ENCODE measurements around the gene RHOT2.

The RHOT2 gene

DNA sequence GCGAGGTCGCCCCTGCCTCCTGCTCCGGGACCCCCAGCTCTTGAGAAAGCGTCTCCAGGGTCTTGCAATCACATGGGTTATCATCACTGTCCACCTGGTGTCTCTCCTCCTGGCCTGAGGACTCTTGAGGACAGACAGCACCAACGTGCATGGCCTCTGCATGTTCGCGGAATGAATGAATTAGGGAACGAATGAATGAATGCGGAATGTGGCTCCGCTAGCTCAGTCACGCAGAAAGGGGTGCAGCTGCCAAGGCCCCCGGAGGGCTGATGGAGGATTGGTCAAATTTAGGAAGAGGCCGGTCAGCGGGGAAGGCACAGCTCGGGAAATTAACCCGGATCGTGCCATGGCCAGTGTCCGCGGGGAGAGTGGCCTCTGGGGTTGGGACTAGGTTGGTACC, 34.4 kb downstream of the RHOT2 start:
- no peak for DNase-seq

GRCh38 chr16:703406-703805, 35.5 kb downstream of the RHOT2 start:
- no peak for DNase-seq

DNA sequence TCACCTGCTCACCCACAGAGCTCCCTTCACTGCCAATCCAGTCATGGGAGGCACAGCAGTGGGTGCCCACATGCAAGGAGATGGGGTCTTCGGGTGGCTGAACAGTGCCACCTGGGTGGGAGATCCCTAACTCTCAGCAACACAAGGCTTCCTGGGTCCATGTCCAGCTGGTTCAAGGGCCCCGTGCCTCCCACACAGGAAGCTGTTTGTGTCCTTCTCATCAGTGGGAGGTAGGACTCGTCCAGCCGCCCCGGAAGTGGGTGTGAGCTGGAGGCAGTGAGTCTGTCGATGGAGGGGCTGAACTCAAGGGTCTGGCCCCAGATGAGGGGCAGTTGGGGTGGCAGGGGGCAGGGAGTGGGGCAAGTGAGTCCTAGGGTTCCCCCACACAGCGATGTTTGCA, 36.1 kb downstream of the RHOT2 start:
- no peak for DNase-seq

DNA sequence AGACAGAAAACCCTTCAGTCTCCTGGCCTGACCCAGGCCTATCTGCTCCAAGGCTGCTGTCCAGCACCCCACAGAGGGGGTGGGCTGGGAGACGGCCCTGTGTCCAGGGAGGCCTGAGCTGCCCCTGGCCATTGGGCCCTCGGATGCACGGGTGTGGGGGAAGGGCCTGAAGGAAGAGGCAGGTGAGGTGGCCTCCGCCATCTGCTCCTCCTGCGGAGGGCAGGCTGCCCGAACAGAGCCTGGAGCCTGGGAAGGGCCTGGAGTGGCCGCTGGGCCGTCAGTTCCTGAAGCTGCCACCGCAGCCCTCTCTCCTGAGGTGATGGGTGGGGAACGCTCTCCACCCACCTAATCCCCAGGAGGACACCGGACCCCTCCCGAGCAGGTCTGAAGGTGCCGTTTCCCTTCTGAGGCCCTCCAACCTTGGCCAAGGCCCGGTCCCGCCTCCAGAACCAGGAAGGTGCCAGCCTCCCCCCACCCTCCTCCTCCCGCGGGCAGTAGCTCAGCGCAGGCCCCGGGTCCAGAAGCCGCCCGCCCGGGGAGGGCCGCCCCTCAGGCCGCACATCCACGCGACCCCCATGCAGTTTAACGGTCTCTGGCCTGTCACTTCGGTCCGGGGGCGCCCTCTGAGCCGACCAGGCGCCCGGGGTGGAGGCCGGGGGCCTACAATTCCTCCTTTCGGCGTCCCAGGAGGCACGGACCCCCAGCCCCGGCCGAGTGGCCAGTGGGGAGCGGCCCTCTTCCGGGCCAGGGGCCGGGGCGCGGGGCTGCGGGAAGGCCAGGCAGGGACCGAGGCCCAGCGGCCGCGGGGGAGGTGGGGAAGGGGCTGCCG, 36.8 kb downstream of the RHOT2 start:
- no peak for DNase-seq

DNA sequence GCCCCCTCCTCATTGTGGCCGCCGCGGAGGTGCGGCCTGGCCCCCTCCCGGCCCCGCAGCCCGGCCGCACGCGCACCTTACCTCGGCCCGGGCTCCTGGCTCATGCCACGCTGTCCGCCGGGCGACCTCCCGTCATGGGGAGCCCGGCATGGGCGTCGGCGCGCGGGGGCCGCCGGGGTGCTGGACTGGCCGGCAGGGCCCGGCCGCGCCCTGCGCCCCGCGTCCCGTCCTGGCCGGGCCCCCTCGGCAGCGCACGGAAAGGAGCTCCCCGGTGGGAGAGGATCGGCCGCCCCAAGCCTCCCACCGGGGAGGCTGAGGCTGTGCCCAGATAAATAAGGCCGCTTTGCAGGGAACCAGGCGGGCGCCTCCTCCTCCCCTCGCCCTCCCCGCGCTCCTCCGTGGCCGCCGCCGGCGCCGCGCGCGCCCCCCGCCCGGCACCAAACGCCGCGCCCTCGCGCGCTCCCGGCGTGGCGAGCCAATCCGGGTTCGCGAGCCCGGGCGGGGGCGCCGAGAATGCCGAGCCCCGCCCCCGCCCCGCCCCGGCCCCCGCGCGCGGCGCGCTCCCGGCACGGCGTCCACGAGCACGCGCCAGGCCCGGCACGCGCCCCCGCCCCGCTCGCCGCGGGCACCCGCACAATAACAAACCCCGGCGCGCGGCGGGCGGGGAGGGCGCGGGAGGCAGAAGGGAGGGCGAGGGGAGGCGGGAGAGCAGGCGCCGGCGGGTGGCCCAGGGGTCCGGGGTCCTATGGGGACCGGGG, 37.7 kb downstream of the RHOT2 start, which contains the start of gene FBXL16:
Gene FBXL16 (minus strand): TSS at position 371 of the 758 bp plus-strand sequence. CDS start 8,396 bp downstream, outside the sequence.
- peak; percentile 60 for DNase-seq

- no peak for DNase-seq
Observed at GRCh38 chr16:706189-707061, 38.5 kb downstream of the RHOT2 start.

GRCh38 chr16:707062-707538, 39.2 kb downstream of the RHOT2 start:
- DNase-seq: no peak

GRCh38 chr16:708019-708418, 40.1 kb downstream of the RHOT2 start:
- no peak for DNase-seq

GRCh38 chr16:708959-709358, 41.0 kb downstream of the RHOT2 start:
- no peak for DNase-seq

DNA sequence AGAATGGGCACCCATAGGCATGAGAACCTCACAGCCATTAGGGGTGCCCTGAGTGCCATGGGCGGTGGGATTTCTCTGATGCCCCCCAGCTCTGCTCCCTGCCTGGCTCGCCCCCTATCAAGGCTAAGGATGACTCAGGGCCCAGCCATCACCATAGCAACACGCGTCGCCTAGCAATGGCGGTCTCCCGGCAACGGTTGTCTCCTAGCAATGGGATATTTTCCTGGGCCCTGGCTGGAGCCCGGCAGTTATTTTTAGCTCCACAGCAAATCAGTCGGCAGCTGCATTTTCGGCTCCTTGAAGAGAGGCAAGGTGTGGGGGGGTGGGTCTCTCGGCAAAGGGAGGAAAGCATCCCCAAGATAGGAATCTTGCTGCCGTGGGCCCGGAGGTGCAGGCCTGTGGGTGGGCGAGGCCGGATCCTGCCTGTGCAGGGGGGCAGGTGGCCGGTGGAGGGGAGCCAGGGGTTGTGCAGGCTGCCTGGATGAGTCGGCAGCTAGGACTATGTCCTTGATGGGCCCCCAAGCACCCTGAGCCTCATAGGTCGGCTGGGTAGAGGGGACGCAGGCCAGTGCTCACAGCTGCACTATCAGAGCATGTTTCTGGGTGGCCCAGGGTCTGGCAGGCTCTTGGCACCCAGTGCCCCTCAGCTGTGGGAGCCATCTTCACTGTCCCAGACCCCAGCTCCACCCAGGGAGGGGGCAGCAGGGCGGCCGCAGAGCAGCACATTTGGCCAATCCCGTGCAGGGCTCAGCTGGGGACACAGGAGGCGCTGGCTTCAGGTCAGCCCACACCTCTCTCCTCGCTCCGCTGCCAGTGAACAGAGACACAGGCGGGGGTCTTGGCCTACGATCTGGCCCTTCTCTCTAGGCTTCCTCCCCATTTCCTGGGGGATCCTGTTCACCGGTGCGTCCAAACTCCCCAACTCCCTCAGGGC, 41.9 kb downstream of the RHOT2 start:
- DNase-seq: peak; percentile 94

DNA sequence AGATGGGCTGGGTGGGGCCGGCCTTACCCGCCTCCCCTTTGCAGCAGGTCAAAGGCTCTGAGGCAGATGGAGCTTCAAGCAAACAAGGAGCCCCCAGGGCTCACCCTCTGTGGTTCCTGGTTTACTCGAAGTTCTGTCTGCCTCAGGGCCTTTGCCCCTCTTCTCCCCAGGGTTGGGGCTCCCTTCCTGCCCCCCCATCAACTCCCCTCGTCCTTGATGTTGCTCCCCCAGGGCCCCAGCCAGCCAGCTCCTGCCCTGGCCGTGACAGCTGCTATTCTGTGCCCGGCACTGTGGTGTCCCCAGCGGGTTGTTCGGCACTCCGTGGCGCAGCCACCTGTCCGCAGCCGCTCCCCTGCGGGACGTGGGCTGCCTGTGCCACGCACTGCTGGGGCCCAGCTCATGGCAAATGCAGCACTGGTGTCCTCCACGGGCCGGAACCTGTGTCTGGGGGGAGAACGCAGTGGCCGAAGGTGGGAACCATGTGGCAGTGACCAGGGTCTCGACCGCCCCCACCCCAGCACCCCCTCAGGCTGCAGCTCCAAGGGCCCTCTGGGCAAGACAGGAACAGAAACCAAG, 42.7 kb downstream of the RHOT2 start:
- no peak for DNase-seq

DNA sequence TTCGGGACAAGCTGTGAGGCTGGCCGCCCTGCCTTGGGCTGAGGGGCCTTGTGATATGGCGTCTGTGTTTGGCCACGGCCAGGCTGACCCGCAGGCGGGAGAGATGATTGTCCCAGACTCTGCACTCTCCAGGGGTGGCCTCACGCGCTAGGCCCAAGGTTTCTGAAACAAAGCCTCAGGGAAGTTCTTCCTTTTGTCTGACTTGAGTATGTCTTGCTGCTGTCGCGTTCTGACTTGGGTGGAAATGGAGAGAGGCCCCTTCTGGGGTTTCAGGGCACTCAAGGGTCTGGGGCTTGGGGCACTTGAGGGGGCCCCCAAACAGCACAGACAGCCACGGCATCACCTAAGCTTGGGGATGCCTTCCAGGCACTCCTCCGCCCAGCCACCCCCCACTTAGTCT, 43.2 kb downstream of the RHOT2 start:
- DNase-seq: no peak

- DNase-seq: peak; percentile 49
Observed at GRCh38 chr16:711548-712320, 43.8 kb downstream of the RHOT2 start.

DNA sequence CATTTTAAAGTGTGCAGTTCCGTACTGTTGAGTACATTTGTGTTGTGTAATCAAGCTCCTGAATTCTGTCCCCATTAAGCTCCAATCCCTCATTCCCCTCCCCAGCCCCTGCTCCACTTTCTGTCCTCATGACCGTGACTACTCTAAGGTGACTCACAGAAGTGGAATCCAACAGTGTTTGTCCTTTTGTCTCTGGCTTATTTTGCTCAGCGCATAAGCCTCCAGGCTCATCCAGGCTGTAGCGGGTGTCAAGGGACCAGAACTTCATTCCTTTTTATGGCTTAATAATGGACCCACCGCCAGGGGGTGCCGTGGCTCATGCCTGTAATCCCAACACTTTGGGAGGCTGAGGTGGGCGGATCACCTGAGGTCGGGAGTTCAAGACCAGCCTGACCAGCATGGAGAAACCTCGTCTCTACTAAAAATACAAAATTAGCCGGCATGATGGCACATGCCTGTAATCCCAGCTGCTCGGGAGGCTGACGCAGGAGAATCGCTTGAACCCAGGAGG, 44.9 kb downstream of the RHOT2 start:
- DNase-seq: peak; percentile 25

- DNase-seq: no peak
Observed at GRCh38 chr16:714079-714478, 46.1 kb downstream of the RHOT2 start.

DNA sequence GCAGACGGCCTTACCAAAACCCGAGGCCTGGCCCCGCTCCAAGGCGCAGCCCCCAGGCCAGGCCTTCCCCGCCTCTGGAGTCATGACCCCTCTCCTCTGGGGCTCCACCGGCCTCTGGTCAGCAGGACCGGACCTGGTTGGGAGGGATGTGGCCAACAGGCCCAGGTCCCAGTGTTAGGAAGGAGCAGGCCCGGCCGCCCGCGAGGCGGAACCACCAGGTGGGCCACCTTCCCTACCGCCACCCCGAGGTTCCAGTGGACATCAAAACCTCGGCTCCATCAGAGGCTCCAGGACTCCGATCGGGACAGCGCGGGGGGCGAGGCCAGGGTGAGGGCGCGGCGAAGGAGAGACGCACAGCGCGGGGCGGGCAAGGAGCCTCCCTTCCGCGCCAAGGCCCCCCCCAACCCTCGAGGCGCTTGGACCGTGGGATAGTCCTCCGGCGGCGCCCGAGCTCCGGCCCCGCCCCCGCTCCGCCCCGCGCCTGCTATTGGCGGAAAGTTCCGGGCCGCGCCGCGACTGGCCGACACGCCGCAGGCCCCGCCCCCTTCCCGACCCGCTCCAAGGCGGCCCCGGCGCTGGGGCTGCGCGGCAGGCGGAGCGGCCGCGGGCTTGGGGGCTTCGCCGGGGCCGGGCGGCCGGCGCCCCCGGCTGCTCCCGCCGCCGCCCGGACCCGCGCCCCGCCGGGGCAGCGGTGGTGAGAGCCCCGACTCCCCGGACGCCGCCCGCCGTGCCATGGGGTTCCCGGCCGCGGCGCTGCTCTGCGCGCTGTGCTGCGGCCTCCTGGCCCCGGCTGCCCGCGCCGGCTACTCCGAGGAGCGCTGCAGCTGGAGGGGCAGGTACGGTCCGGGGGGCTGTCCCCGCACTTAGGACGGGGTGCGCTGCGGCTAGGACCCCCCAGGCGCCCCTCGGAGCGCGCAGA, 46.9 kb downstream of the RHOT2 start, which contains the start of gene METRN:
Gene METRN (plus strand): TSS at position 561 of the 919 bp plus-strand sequence. CDS start 172 bp downstream, at position 733.
- peak; percentile 92 for DNase-seq

GRCh38 chr16:715477-716199, 47.7 kb downstream of the RHOT2 start:
- DNase-seq: no peak

DNA sequence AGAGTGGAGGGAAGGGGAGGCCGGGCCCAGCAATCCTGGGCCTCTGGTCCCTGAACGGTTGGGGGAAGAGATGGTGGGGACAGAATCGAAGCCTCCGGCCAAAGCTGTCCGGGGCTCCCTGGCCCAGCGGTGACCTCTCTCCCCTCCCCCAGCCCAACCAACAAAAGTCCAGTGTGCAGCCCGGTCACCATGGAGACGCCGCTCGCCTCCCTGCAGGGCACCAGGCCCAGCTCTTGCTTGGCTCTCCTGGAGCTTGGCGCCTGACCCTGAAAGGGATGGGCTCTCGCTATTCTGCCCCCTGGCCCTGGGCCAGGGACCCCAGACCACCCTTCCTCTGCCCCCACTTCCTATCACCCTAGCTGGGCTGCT, 48.3 kb downstream of the RHOT2 start:
- no peak for DNase-seq

Measured in NCI-H2227 treated with DMSO at 0.1 percent for 48 hours (cell line).